GM12873 (cell line): ENCODE data around the gene EXD3.
A peak's percentile ranks its signal among the peaks of the same experiment; 100 is the strongest.

Experiments
- CTCF ChIP-seq: IDR thresholded peaks from 2 replicates; pipeline ENCODE4 v1.5.1; 2012; ENCODE audit warnings: low read depth, mild to moderate bottlenecking, moderate library complexity, low read length, control low read depth; ENCODE audit not compliant: insufficient read depth; ENCODE audit errors: missing control alignments

The EXD3 gene

GRCh38 chr9:137445930-137446431 is 23.0 kb upstream of the EXD3 start:
- TF ChIP-seq CTCF: no peak

GRCh38 chr9:137445275-137445807 is 22.4 kb upstream of the EXD3 start:
- TF ChIP-seq CTCF: peak; percentile 86

GRCh38 chr9:137444106-137444790 is 21.3 kb upstream of the EXD3 start:
- TF ChIP-seq CTCF: peak; percentile 17

- TF ChIP-seq CTCF: no peak
Observed at GRCh38 chr9:137441935-137442321, 19.0 kb upstream of the EXD3 start.

- TF ChIP-seq CTCF: no peak
Observed at GRCh38 chr9:137441289-137441934, 18.4 kb upstream of the EXD3 start, which contains the start of gene ENTPD8. TSS of gene ENTPD8 (minus strand) at chr9:137441357. CDS start at chr9:137438285, 3,072 bp downstream.

GRCh38 chr9:137439158-137439714 is 16.3 kb upstream of the EXD3 start:
- no peak for TF ChIP-seq CTCF

GRCh38 chr9:137438591-137439157 is 15.7 kb upstream of the EXD3 start:
- TF ChIP-seq CTCF: no peak
